Central memory CD4-positive, alpha-beta T cell (primary cell): ENCODE measurements around the gene CD109.
A peak's percentile ranks its signal among the peaks of the same experiment; 100 is the strongest.

Source experiments
- DNase-seq: peaks from one replicate; pipeline ENCODE4 v3.0.0; 2022

CD109 gene

GRCh38 chr6:73728548-73729205 is 32.7 kb downstream of the CD109 start:
- DNase-seq: no peak

- DNase-seq: no peak
Measured at GRCh38 chr6:73731285-73731684, 35.3 kb downstream of the CD109 start.

DNA sequence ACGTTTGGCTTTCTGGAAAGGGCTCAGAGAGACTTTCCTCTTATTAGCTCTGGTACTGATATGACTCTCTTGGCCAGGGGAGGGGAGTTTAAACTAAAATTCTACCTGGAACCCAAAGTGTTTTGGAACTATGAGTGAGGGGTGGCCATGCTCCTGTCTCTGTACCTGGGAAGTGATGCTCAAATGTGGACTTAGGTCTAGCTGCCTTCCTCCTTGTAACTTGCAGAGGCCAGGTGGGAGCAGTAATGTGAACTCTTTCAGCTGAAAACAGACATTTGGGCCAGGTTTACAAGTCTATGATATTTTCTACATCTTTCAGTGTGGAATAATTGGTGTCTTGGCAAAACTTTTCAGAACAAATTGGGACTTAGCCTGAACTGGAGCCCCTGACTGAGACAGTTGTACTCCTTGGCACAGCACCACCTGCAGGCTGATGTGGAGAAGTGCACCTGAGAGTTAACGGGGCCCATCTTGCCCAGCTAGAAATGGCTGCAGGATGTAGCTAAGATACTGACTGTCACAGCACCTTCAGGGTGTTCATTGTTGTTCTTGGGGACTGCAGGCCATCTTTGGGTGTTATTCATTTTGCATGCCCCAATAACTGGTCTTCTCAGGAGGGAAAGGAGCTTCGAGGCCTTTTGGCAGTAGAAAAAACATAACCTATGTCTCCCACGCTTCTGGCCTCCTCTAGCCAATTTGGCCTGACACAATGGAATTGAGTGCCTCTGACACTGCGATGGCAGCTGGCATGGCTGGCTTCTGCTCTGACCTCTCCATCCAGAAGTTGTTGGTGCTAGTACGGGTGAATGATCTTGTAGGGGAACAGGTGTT is 37.1 kb downstream of the CD109 start:
- peak; percentile 41 for DNase-seq

DNA sequence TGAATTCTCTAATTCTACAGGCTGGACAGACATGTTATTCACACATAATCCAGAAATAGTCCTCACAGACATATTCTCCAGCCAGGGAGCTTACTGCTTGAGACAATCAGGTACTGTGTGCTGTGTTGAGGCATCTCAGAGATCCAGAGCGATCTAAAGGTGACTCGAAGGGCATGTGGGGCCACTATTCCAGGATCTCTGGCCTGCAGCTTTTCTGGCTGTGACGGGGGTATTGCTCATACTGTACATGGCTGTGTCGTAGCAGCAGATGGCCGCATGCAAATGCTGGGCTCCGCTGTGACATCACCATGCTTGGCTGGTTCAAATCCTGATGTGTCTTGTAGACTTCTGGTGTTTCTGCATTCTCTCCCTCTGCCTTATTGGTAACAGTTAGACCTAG is 37.8 kb downstream of the CD109 start:
- no peak for DNase-seq

- no peak for DNase-seq
Measured at GRCh38 chr6:73734832-73735453, 38.9 kb downstream of the CD109 start.

DNA sequence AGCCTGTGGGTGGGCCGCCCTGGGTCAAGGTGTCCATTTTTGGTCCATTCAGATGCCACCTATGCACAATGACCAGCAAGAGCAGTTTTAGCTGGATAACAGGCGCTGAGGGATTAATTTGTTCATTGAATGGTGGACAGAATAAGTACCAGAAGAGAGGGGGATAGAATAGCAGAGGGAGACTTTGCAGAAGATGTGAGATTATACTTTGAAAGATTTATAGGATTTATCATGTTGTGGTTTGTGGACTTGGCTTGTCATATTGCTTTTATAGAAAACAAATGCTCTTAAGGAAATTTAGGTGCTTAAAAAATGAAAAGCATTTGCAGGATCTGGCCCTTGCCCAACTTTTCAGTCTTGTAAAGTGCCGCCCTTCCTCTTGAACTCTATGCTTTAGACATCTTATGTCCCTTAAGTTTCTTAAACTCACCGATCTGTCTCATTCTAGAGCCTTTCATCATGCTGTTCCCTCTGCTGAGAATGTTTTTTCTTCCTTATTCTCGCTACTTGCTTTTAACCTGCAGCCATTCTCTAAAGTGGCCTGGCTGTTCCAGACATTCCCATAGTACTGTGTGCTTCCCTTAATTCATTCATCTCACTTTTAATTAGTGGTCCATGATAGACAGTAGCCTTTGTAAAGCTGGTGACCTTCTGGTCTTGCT is 42.5 kb downstream of the CD109 start:
- DNase-seq: no peak

DNA sequence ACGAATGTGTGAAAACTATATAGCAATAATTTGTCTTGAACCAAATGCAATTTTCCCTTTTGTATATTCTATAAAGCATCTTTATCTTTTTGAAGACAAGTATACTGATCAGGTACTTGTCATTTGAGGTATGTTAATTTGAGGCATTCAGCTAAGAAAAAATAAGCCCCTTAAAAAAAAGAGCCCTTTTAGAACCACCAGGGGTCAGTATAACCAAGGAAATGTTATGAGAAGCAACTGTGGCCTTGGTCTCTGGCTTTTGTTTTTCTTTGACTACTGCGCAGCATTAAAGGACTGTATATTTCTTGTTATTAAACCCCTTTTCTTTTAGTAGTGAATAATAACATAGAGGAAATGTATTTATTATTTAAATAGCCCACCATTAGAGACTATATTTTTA is 43.1 kb downstream of the CD109 start:
- peak; percentile 48 for DNase-seq

DNA sequence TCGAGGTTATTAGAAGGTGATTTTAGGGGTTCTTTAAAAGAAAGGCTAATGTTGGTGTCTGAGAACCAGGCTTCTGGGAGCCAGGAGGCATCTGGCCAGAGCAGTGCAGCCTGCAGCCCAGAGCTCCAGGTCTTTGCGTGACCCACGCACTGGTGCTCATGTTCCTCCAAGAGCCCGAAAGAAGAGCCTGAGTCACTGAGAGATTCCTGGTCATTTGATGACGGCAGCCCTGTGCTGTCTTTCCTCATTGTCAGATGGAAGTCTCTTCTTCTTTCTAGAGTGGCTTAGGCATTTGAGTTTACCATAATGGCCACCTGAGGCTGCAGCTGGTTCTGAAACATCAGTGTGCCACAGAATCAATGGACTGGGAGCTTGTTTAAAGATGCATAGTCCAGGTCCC is 46.4 kb downstream of the CD109 start:
- DNase-seq: no peak

GRCh38 chr6:73743081-73743480 is 47.1 kb downstream of the CD109 start:
- DNase-seq: no peak

- no peak for DNase-seq
Measured at GRCh38 chr6:73743556-73743955, 47.6 kb downstream of the CD109 start.

DNA sequence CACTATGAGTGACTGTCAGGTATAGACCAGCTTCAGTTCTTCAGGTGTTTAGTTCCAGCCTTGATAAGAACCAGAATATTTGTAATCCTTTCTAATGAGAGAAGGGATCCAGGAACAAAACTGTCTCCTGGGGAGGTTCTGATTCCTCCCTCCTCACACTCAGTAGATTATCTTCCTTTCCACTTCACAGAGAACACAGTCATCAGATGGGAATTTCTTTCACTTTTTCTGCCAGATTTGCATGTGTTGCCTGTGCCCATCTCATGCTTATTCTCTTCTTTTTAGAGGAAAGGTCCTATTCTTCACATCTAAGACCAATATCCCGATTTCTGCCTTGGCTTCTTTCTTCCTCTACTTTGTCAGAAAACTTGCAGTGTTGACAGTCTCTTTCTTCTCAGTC is 50.8 kb downstream of the CD109 start:
- no peak for DNase-seq

DNA sequence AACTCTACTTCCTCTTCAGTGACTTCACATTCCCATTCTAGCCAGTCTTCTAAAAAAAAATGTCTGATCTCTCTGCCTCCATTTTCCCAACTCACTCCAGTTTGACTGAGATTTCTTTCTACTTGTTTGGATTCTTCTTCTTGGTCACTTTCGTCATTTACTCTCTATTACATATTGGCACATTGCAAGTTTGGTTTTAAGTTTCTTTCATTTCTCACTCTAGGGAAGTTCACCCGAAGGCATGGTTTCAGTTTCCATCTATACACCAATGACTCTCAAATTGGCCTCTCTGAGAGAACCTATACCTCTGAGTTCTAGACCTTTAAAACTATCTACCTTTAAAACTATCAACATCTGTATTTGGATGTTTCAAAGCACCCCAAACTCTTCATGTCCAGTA is 51.3 kb downstream of the CD109 start:
- no peak for DNase-seq

DNA sequence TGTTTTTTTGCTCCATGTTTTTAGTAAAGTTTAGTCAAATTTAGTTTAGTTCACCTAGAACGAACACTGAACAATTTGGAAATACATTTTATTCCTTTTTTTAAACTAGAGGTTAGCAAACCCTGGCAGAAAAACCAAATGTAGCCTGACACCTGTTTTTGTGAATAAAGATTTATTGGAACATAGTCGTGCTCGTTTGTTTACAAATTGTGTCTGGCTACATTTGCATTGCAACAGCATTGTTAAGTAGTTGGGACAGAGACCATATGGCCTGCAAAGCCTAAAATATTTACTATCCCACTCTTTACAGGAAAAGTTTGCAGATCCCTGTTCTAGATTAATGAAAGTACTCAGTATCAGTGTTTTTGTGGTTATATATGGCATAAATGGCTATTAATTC is 56.9 kb downstream of the CD109 start:
- no peak for DNase-seq

- no peak for DNase-seq
Measured at GRCh38 chr6:73766040-73766439, 70.0 kb downstream of the CD109 start.

- DNase-seq: no peak
Measured at GRCh38 chr6:73768558-73768957, 72.6 kb downstream of the CD109 start.

DNA sequence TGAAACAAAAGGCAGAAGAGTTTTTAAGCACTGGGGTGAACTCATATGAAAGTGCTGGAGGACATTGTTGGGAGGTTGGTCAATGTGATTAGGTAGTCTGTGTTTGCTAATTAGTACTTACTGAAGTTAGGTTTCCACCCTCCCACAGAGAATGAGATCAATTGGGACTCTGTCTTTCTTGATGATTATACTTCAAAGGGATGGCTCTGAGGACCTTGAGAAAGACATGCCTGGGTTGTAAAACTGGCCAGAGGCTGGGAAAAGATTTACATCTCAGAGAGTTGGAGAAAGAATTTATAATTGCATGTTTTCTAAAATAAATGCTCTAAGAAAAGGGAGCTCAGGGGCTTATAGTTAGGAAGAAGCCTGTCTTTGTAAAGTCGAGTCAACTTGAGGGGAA is 74.0 kb downstream of the CD109 start:
- DNase-seq: no peak

GRCh38 chr6:73774311-73774774 is 78.3 kb downstream of the CD109 start:
- DNase-seq: no peak

DNA sequence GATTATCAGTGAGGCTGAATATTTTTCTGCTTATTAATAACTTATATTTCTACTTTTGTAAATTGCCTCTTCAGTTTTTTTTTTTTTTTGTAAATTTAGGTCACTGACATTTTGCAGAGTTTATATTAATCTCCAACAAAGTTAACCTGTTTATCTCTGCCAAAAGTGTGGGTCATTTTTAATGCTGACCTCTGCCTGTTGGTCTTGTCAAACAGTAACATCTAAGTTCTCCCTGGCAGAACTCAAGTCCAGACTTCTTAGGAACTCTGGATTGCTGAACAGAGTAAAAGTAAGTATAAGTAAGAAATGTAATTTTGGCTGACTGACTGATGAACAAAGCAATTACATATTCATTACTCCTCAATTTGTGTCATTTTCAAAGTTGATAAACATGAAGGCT is 83.9 kb downstream of the CD109 start:
- DNase-seq: no peak

DNA sequence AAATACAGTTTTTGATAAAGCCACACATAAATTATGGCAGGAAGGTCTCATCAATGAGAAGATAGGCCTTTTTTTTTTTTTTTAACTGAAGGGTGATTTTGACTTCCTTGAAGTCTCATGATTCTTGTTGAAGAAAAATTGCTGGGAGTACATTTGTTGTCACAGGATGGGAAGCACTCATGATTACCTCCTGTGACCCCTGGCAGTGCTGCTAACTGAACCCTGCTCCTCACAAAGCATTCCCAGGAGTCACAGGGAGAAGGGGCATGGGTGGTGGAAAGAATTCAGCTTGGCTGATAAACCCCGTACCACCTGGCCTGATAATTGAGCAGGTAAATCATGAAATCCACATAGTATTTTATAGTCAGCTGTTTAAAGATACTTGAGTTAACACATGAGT is 86.9 kb downstream of the CD109 start:
- DNase-seq: no peak

DNA sequence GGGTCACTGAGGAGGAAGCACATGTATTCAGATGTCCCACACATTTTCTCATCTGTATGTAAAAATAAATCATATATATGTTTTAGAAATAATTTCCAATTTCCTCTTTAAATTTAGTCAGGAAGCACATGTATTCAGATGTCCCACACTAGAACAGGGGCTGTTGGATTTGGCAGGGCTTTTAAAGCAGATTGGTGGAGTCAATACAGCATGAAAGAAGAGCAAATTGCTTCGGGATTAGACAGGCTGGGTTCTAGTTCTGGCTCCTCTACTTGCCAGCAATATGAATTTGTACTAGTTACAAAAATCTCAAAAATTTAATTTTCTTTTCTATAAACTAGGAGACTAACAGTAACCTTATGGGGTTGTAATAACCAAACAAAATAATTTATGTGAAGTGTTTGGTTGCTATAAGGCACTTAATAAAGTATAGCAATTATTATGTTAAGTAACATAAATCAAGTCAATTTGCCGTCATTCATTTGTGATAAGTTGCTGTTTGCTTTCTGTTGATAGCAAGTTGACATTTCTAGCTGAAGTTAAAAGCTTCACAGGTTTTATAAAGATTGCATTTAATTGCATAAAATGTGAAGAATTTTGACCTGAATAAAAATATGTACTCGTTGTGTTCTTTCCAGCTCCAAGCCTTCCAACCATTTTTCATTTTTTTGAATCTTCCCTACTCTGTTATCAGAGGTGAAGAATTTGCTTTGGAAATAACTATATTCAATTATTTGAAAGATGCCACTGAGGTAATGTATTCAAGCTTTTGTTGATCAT is 88.9 kb downstream of the CD109 start:
- no peak for DNase-seq

DNA sequence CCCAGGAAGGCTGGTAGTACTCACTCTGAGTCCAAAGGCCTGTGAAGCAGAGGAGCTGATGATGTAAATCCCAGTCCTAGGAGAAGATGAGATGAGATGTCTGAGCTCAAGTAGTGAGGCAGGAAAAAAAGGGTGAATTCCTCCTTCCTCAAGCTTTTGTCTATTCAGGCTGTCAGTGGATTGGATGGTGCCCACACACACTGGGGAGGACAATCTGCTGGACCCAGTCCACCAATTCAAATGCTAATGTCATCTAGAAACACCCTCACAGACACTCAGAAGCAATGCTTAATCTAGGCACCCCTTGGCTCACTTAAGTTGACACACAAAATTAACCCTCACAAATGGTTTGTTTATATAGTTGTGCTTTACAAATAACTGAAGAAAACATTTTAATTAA is 94.6 kb downstream of the CD109 start:
- no peak for DNase-seq

DNA sequence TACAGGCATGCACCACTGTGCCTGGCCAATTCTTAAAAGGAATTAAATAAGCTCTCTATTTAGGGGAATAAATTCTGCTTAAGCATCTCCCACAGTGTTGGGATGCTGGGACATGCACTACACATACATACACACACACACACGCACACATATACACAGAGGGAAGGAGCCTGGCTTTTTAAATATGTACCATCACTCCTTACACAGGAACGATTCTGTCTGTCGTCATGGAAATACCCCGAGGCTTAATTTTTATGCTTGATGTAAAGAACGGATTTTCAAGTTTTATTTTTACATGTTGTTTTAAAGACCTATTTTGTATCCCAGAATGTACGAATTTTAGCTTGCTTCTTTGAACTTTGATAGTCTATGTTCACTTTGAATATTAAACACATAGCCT is 95.3 kb downstream of the CD109 start:
- DNase-seq: no peak

GRCh38 chr6:73792738-73793137 is 96.7 kb downstream of the CD109 start:
- no peak for DNase-seq
